RWPE2 (cell line): ENCODE data around the gene MEIOB.

Experiments used
- ATAC-seq: fragments of 200-7000 bp; cut with Tn5 transposase; 3 replicates; pipeline ENCODE4 v1.9.1; 2021; ENCODE audit warnings: low read depth
- DNase-seq: peaks from one replicate; pipeline ENCODE4 v3.0.0-alpha.2; 2020; ENCODE audit warnings: low spot score
- H3K27ac ChIP-seq: fragments of 450-650 bp; 2 replicates; pipeline ENCODE4 v1.5.1; 2017; ENCODE audit warnings: mild to moderate bottlenecking; ENCODE audit not compliant: poor library complexity, severe bottlenecking
- H3K27me3 ChIP-seq: fragments of 250-450 bp; sonication (Bioruptor Pico); 2 replicates; pipeline ENCODE4 v1.5.1; 2021; ENCODE audit warnings: mild to moderate bottlenecking, moderate library complexity; ENCODE audit not compliant: insufficient read depth, poor library complexity, severe bottlenecking
- H3K36me3 ChIP-seq: fragments of 250-450 bp; sonication (Bioruptor Pico); 2 replicates; pipeline ENCODE4 v1.5.1; 2020; ENCODE audit warnings: low read depth, mild to moderate bottlenecking, moderate library complexity
- H3K4me1 ChIP-seq: fragments of 250-450 bp; sonication (Bioruptor Pico); 2 replicates; pipeline ENCODE4 v1.5.1; 2021; ENCODE audit warnings: mild to moderate bottlenecking, moderate library complexity; ENCODE audit not compliant: insufficient read depth, poor library complexity, severe bottlenecking
- H3K4me3 ChIP-seq: fragments of 250-450 bp; sonication (Bioruptor Pico); 2 replicates; pipeline ENCODE4 v1.5.1; 2021; ENCODE audit warnings: mild to moderate bottlenecking, moderate library complexity; ENCODE audit not compliant: severe bottlenecking
- H3K9me3 ChIP-seq: fragments of 250-450 bp; sonication (Bioruptor Pico); 2 replicates; pipeline ENCODE4 v1.5.1; 2021; ENCODE audit warnings: mild to moderate bottlenecking, moderate library complexity; ENCODE audit not compliant: severe bottlenecking
- CTCF ChIP-seq: fragments of 450-650 bp; IDR thresholded peaks from one replicate; pipeline ENCODE4 v1.5.1; 2017; ENCODE audit warnings: mild to moderate bottlenecking, moderate library complexity; ENCODE audit not compliant: poor library complexity, severe bottlenecking

MEIOB gene

GRCh38 chr16:1791943-1792812 is 79.8 kb downstream of the MEIOB start:
- no peaks in the 10 kb centered on the region for H3K9me3 ChIP-seq

GRCh38 chr16:1791256-1791942 is 80.6 kb downstream of the MEIOB start:
- Histone ChIP-seq H3K9me3 (no peaks in the 10 kb centered on the region), H3K4me3 (no peak overlapping the region), H3K4me1 (no peaks in the 10 kb centered on the region), H3K27me3 (no peaks in the 10 kb centered on the region), H3K27ac (no peak overlapping the region), H3K36me3 (peaks cover 25% of the 10 kb centered on the region)
- no peak for TF ChIP-seq CTCF
- peak; percentile 63 for DNase-seq
- no peak for ATAC-seq

More at GRCh38 chr16:1791943-1792812, 79.8 kb downstream of the MEIOB start:
- H3K4me3 ChIP-seq = no peak overlapping the region
- no peak overlapping the region for H3K27ac ChIP-seq
- no peaks in the 10 kb centered on the region for H3K27me3 ChIP-seq
- H3K36me3 ChIP-seq = peaks cover 25% of the 10 kb centered on the region
- DNase-seq (peak; percentile 71), ATAC-seq (no peak)
- TF ChIP-seq CTCF = no peak
- no peaks in the 10 kb centered on the region for H3K4me1 ChIP-seq

GRCh38 chr16:1790611-1791255 is 81.2 kb downstream of the MEIOB start:
- no peak for ATAC-seq
- peak; percentile 63 for DNase-seq
- Histone ChIP-seq H3K9me3 (no peaks in the 10 kb centered on the region), H3K36me3 (peaks cover 25% of the 10 kb centered on the region), H3K4me1 (no peaks in the 10 kb centered on the region), H3K27ac (no peak overlapping the region), H3K27me3 (no peaks in the 10 kb centered on the region), H3K4me3 (no peak overlapping the region)
- no peak for TF ChIP-seq CTCF

- no peak for ATAC-seq
- Histone ChIP-seq H3K36me3 (peaks cover 26% of the 10 kb centered on the region), H3K27me3 (no peaks in the 10 kb centered on the region), H3K9me3 (no peaks in the 10 kb centered on the region), H3K4me3 (no peak overlapping the region), H3K4me1 (no peaks in the 10 kb centered on the region), H3K27ac (no peak overlapping the region)
- no peak for TF ChIP-seq CTCF
- no peak for DNase-seq
These were observed 81.7 kb downstream of the MEIOB start for GRCh38 chr16:1790261-1790610.
